Cardiac fibroblast (primary cell): ENCODE data around the gene LIN37.

Source experiments
- DNase-seq, 2 donors: peaks; one replicate each; pipeline versions ENCODE4 v3.0.0 to v3.0.0-alpha.2; 2010; ENCODE audit warnings: low read depth in 2 of 2
- H3K4me3 ChIP-seq, 2 donors: replicated peaks in 1 of 2; 1 replicate in 1 of 2; 2 replicates in 1 of 2; pipeline ENCODE4 v1.5.1; 2011; ENCODE audit warnings: low read depth in 2 of 2, low read length in 2 of 2, mild to moderate bottlenecking in 2 of 2, moderate library complexity in 1 of 2
- TF ChIP-seq, protein P1 (sequence below): IDR thresholded peaks from one replicate; pipeline ENCODE4 v1.5.1; 2011; ENCODE audit warnings: low read depth, mild to moderate bottlenecking, low read length, inconsistent platforms

The LIN37 gene

DNA sequence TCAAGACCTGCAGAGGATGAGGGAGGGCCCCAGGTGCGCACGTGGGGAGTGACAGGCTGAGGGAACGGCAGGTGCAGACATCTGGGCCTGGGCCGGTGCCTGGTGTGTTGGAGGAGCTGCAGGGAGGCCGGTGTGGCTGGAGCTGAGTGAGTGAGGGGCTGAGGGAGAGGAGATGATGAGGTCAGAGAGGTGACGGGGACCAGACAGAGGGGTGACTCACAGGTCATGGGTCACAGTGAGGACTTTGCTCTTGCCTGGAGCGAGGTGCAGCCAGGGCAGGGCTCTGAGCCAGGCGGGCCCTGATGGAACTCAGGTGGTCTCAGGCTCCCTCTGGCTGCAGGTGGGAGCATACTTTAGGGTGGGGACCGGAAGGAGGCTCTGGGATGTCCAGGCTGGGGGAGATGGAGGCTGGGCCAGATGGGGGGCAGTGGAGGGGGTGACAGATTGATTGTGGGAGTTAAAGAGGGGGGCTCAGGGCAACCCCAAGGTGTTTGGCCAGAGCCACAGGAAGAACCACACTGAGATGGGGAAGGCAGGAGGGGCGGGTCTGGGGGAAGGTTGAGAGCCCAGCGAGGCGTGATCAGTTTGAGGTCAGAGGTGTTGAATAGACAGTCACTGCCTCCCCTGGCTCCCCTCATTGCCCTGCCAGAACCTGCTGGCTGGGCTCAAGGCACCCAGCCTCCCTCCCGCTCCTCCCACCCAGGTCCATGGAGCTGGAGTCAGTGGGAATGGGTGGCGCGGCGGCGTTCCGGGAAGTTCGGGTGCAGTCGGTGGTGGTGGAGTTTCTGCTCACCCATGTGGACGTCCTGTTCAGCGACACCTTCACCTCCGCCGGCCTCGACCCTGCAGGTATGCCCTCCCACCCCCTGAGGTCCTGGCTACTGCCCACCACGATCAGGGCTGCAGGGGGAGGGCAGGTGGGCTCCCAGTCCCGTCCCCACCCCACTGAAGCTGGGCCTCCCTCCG, 35.4 kb downstream of the LIN37 start:
- no peak for DNase-seq
- H3K4me3 ChIP-seq, result no peak overlapping the region
- TF ChIP-seq, protein P1, sequence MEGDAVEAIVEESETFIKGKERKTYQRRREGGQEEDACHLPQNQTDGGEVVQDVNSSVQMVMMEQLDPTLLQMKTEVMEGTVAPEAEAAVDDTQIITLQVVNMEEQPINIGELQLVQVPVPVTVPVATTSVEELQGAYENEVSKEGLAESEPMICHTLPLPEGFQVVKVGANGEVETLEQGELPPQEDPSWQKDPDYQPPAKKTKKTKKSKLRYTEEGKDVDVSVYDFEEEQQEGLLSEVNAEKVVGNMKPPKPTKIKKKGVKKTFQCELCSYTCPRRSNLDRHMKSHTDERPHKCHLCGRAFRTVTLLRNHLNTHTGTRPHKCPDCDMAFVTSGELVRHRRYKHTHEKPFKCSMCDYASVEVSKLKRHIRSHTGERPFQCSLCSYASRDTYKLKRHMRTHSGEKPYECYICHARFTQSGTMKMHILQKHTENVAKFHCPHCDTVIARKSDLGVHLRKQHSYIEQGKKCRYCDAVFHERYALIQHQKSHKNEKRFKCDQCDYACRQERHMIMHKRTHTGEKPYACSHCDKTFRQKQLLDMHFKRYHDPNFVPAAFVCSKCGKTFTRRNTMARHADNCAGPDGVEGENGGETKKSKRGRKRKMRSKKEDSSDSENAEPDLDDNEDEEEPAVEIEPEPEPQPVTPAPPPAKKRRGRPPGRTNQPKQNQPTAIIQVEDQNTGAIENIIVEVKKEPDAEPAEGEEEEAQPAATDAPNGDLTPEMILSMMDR, result no peak

DNA sequence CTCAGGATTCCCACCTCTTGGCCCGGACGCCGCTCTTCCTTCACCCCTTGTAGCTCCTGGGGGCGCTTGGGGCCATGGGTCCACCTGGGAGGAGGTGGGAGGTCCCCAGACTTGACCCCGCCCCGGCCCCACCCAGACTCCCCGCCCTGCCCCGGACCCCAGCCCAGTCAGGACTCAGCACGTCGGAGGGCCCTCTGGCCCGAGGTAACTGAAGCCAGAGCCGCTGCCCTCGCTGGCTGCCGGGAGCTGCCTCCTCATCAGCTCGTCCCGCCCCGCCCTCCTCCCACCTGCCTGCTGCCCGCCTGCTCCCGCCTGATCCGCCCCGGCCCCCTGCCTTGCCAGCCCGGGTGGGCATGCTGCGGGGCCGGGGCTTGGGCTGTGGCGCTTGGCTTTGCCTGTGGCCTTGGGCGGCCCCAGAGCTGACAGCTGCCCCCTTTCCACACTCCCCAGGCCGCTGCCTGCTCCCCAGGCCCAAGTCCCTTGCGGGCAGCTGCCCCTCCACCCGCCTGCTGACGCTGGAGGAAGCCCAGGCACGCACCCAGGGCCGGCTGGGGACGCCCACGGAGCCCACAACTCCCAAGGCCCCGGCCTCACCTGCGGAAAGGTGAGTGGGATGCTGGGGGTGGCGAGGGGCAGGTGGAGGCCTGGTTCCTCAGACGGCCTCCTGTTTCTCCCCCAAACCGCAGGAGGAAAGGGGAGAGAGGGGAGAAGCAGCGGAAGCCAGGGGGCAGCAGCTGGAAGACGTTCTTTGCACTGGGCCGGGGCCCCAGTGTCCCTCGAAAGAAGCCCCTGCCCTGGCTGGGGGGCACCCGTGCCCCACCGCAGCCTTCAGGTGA, 36.3 kb downstream of the LIN37 start:
- TF ChIP-seq, protein P1, result no peak
- DNase-seq, result no peak
- H3K4me3 ChIP-seq, result no peak overlapping the region

DNA sequence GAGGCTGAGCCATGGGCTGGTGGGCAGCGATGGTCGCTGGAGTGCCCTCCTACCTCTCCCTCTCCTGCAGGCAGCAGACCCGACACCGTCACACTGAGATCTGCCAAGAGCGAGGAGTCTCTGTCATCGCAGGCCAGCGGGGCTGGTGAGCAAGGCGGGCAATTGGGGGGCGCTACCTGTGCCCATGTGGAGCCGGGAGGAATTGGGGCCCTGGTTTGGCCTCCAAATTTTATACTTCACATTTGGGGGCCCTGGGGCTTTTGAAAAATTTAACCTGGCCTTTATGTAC, 36.9 kb downstream of the LIN37 start:
- TF ChIP-seq, protein P1, result no peak
- DNase-seq, result no peak
- H3K4me3 ChIP-seq, result no peak overlapping the region

DNA sequence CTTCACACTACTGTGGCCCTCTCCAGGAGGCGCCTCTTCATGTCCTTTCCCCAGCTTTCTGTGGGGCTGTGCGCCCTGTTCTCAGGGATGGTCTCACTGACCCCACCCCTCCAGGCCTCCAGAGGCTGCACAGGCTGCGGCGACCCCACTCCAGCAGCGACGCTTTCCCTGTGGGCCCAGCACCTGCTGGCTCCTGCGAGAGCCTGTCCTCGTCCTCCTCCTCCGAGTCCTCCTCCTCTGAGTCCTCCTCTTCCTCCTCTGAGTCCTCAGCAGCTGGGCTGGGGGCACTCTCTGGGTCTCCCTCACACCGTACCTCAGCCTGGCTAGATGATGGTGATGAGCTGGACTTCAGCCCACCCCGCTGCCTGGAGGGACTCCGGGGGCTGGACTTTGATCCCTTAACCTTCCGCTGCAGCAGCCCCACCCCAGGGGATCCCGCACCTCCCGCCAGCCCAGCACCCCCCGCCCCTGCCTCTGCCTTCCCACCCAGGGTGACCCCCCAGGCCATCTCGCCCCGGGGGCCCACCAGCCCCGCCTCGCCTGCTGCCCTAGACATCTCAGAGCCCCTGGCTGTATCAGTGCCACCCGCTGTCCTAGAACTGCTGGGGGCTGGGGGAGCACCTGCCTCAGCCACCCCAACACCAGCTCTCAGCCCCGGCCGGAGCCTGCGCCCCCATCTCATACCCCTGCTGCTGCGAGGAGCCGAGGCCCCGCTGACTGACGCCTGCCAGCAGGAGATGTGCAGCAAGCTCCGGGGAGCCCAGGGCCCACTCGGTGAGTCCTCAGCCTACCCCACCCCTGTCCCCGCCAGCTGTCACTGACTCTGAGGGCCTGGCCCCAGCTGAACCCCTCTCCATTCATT, 38.2 kb downstream of the LIN37 start:
- DNase-seq, result no peak
- TF ChIP-seq, protein P1, result no peak
- H3K4me3 ChIP-seq, result no peak overlapping the region

DNA sequence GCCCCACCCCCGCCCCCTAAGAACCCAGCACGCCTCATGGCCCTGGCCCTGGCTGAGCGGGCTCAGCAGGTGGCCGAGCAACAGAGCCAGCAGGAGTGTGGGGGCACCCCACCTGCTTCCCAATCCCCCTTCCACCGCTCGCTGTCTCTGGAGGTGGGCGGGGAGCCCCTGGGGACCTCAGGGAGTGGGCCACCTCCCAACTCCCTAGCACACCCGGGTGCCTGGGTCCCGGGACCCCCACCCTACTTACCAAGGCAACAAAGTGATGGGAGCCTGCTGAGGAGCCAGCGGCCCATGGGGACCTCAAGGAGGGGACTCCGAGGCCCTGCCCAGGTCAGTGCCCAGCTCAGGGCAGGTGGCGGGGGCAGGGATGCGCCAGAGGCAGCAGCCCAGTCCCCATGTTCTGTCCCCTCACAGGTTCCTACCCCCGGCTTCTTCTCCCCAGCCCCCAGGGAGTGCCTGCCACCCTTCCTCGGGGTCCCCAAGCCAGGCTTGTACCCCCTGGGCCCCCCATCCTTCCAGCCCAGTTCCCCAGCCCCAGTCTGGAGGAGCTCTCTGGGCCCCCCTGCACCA, 38.9 kb downstream of the LIN37 start:
- TF ChIP-seq, protein P1, result no peak
- no peak for DNase-seq
- no peak overlapping the region for H3K4me3 ChIP-seq
